ENCODE measurements around the gene LY86. TPM values are rescaled to one million over a fixed set of nuclear protein-coding genes. Genes with fewer than 3 reads are reported as not detected.

LY86 gene
- total and polyA plus RNA-seq, 2 donors (not counting 1 experiment from before 2014, with no cell fraction given) = 68.7 to 90.2 TPM

DNA sequence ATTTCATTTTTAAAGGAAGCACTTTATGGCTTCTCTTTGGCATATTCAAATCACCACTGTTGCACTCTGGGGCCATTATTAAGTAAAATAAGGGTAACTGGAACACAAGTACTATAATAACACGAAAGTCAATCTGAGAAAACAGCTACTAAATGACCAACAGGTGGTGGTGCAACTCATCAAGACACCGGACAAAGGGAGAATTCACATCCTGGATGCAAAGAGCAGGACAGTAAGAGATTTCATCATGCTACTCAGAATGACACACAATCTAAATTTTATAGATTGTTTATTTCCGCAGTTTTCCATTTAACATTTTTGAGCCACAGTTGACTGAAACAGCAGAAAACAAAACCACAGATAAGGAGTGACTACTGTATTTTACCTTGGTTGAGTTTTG lies 27.6 kb upstream of the LY86 start:
- Histone ChIP-seq H3K4me1 (ENCODE audit: control insufficient read depth in 2 of 2, insufficient read depth in 2 of 2, low read length in 2 of 2) (no peaks in the 10 kb centered on the region), H3K79me2 (ENCODE audit: control insufficient read depth, insufficient read depth, low read length) (no peaks in the 10 kb centered on the region), H3K27ac (ENCODE audit: low read length in 2 of 2) (no peak overlapping the region), H4K20me1 (ENCODE audit: control insufficient read depth, insufficient read depth, low read length, poor library complexity, severe bottlenecking) (no peaks in the 10 kb centered on the region), H3K27me3 (replicated peaks in 1 of 4; ENCODE audit: control extremely low read depth in 1 of 4, control insufficient read depth in 3 of 4, insufficient read depth in 4 of 4, low read length in 3 of 4) (no peaks in the 10 kb centered on the region), H3K9me3 (ENCODE audit: control extremely low read depth in 1 of 3, control insufficient read depth in 2 of 3, insufficient read depth in 1 of 3, low read length in 2 of 3) (peaks cover 0 to 4% (median 0%) of the 10 kb centered on the region in 3 donors), H3K4me2 (replicated peaks; ENCODE audit: low read depth, low read length, poor library complexity, severe bottlenecking) (no peak overlapping the region), H3K4me3 (ENCODE audit: control extremely low read depth in 1 of 5, extremely low read depth in 1 of 5, insufficient read depth in 1 of 5, low read depth in 2 of 5, low read length in 4 of 5) (no peak overlapping the region), H3K36me3 (replicated peaks in 1 of 2; ENCODE audit: control extremely low read depth in 1 of 2, control insufficient read depth in 1 of 2, extremely low read depth in 1 of 2, insufficient read depth in 2 of 2, low read length in 1 of 2) (peaks cover 1 to 3% of the 10 kb centered on the region in 2 experiments), H3K9ac (ENCODE audit: low read length) (no peak overlapping the region), H2AFZ (ENCODE audit: insufficient read depth, low read depth, low read length, poor library complexity, severe bottlenecking) (no peak overlapping the region)
- DNase-seq (no peak), ATAC-seq (ENCODE audit: low read depth) (no peak)
- ChIA-PET POLR2A (no interaction called here), CTCF (interaction anchor here (1.0 to 12.4 kb wide), 3 partner anchors 25 to 116 kb away, joined by 4 to 171 read pairs (median 4); partner anchors contain the start of gene LY86)
- TF ChIP-seq, protein P1, sequence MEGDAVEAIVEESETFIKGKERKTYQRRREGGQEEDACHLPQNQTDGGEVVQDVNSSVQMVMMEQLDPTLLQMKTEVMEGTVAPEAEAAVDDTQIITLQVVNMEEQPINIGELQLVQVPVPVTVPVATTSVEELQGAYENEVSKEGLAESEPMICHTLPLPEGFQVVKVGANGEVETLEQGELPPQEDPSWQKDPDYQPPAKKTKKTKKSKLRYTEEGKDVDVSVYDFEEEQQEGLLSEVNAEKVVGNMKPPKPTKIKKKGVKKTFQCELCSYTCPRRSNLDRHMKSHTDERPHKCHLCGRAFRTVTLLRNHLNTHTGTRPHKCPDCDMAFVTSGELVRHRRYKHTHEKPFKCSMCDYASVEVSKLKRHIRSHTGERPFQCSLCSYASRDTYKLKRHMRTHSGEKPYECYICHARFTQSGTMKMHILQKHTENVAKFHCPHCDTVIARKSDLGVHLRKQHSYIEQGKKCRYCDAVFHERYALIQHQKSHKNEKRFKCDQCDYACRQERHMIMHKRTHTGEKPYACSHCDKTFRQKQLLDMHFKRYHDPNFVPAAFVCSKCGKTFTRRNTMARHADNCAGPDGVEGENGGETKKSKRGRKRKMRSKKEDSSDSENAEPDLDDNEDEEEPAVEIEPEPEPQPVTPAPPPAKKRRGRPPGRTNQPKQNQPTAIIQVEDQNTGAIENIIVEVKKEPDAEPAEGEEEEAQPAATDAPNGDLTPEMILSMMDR (IDR thresholded peaks at IDR 0.05) = no peak
- TF ChIP-seq EZH2 (IDR thresholded peaks at IDR 0.05; ENCODE audit: borderline replicate concordance, insufficient read depth, low read depth, low read length, poor library complexity, severe bottlenecking) = no peak
- Mint-ChIP-seq H3K4me3 (no peak overlapping the region), H3K4me1 (peaks cover 8% of the 10 kb centered on the region), H3K27me3 (no peaks in the 10 kb centered on the region), H3K9me3 (ENCODE audit: insufficient read depth) (no peaks in the 10 kb centered on the region), H3K27ac (no peak overlapping the region)
- intact Hi-C loops (cut with micrococcal nuclease) = no loop called here
- 90% methylated on average over 2 of the region's 3 CpGs for WGBS (ENCODE audit: insufficient coverage)

DNA sequence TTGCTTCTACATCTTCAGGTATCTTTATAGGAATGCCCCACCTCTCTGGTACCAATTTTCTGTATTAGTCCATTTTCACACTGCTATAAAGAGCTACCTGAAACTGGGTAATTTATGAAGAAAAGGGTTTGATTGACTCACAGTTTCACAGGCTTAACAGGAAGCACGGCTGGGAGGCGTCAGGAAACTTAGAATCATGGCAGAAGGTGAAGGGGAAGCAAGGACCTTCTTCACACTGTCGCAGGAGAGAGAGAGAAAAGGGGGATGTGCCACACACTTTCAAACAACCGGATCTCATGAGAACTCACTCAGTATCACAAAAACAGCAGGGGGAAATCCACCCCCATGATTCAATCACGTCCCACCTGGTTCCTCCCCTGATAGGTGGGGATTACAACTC lies 24.4 kb upstream of the LY86 start:
- CTCF ChIA-PET = no interaction called here

More for the DNA sequence above, 24.4 kb upstream of the LY86 start:
- no peak overlapping the region for H3K4me3 ChIP-seq (ENCODE audit: control extremely low read depth in 1 of 5, extremely low read depth in 1 of 5, insufficient read depth in 1 of 5, low read depth in 2 of 5, low read length in 4 of 5)
- Mint-ChIP-seq H3K27ac (no peak overlapping the region), H3K27me3 (no peaks in the 10 kb centered on the region), H3K9me3 (ENCODE audit: insufficient read depth) (no peaks in the 10 kb centered on the region), H3K4me1 (peaks cover 8% of the 10 kb centered on the region), H3K4me3 (no peak overlapping the region)
- DNase-seq = no peak
- TF ChIP-seq EZH2 (IDR thresholded peaks at IDR 0.05; ENCODE audit: borderline replicate concordance, insufficient read depth, low read depth, low read length, poor library complexity, severe bottlenecking) = no peak
- TF ChIP-seq, protein P1 (IDR thresholded peaks at IDR 0.05) = no peak
- H3K4me1 ChIP-seq (ENCODE audit: control insufficient read depth in 2 of 2, insufficient read depth in 2 of 2, low read length in 2 of 2) = no peaks in the 10 kb centered on the region
- no peaks in the 10 kb centered on the region for H3K79me2 ChIP-seq (ENCODE audit: control insufficient read depth, insufficient read depth, low read length)
- H3K27me3 ChIP-seq (replicated peaks in 1 of 4; ENCODE audit: control extremely low read depth in 1 of 4, control insufficient read depth in 3 of 4, insufficient read depth in 4 of 4, low read length in 3 of 4) = no peaks in the 10 kb centered on the region
- POLR2A ChIA-PET = no interaction called here
- no CpG with 5 or more reads among the region's 5 CpGs for WGBS (ENCODE audit: insufficient coverage)
- H3K4me2 ChIP-seq (replicated peaks; ENCODE audit: low read depth, low read length, poor library complexity, severe bottlenecking) = no peak overlapping the region
- ATAC-seq (ENCODE audit: low read depth) = no peak
- H3K27ac ChIP-seq (ENCODE audit: low read length in 2 of 2) = no peak overlapping the region
- peaks cover 6 to 16% of the 10 kb centered on the region in 2 experiments for H3K36me3 ChIP-seq (replicated peaks in 1 of 2; ENCODE audit: control extremely low read depth in 1 of 2, control insufficient read depth in 1 of 2, extremely low read depth in 1 of 2, insufficient read depth in 2 of 2, low read length in 1 of 2)
- no peaks in the 10 kb centered on the region for H4K20me1 ChIP-seq (ENCODE audit: control insufficient read depth, insufficient read depth, low read length, poor library complexity, severe bottlenecking)
- intact Hi-C loops (cut with micrococcal nuclease) = no loop called here
- H3K9me3 ChIP-seq (ENCODE audit: control extremely low read depth in 1 of 3, control insufficient read depth in 2 of 3, insufficient read depth in 1 of 3, low read length in 2 of 3) = peaks cover 0 to 4% (median 0%) of the 10 kb centered on the region in 3 donors
- H3K9ac ChIP-seq (ENCODE audit: low read length) = no peak overlapping the region
- no peak overlapping the region for H2AFZ ChIP-seq (ENCODE audit: insufficient read depth, low read depth, low read length, poor library complexity, severe bottlenecking)

All from B cell (primary cell).